ENCODE results near the gene OR4C6. TPM values are rescaled to one million over a fixed set of nuclear protein-coding genes. Genes with fewer than 3 reads are reported as not detected.

OR4C6 gene
- total RNA-seq, 1 donor from 2014 or later = not detected

DNA sequence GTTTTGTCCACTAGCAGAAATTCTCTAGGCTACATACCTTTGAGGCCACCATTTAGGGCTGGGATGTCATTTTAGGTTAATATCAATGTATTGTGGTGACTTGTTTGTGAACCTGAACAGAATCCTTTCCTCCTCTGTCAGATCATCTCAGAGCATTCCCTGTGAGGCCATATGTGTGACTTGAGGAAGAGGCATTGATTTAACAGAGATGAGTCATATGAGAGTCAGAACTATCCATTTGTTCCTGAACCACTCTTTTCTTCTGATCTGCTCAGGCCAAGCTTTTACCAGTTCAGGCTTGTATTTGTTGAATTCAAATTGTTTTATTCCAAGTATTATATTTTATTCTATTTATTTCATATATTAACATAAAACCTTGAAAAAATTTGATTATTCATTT, 6.9 kb upstream of the OR4C6 start:
- Mint-ChIP-seq H3K9me3 (ENCODE audit: unreplicated experiment) (peaks cover 25% of the 10 kb centered on the region), H3K4me3 (ENCODE audit: unreplicated experiment) (no peak overlapping the region), H3K36me3 (ENCODE audit: low read depth, unreplicated experiment) (peaks cover 3% of the 10 kb centered on the region), H3K27ac (ENCODE audit: unreplicated experiment) (no peak overlapping the region), H3K4me1 (ENCODE audit: unreplicated experiment) (no peaks in the 10 kb centered on the region), H3K27me3 (ENCODE audit: unreplicated experiment) (no peaks in the 10 kb centered on the region)
- no peak for DNase-seq (ENCODE audit: low spot score)
- TF ChIP-seq, protein P1, sequence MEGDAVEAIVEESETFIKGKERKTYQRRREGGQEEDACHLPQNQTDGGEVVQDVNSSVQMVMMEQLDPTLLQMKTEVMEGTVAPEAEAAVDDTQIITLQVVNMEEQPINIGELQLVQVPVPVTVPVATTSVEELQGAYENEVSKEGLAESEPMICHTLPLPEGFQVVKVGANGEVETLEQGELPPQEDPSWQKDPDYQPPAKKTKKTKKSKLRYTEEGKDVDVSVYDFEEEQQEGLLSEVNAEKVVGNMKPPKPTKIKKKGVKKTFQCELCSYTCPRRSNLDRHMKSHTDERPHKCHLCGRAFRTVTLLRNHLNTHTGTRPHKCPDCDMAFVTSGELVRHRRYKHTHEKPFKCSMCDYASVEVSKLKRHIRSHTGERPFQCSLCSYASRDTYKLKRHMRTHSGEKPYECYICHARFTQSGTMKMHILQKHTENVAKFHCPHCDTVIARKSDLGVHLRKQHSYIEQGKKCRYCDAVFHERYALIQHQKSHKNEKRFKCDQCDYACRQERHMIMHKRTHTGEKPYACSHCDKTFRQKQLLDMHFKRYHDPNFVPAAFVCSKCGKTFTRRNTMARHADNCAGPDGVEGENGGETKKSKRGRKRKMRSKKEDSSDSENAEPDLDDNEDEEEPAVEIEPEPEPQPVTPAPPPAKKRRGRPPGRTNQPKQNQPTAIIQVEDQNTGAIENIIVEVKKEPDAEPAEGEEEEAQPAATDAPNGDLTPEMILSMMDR (IDR thresholded peaks at IDR 0.05; ENCODE audit: unreplicated experiment) = no peak

DNA sequence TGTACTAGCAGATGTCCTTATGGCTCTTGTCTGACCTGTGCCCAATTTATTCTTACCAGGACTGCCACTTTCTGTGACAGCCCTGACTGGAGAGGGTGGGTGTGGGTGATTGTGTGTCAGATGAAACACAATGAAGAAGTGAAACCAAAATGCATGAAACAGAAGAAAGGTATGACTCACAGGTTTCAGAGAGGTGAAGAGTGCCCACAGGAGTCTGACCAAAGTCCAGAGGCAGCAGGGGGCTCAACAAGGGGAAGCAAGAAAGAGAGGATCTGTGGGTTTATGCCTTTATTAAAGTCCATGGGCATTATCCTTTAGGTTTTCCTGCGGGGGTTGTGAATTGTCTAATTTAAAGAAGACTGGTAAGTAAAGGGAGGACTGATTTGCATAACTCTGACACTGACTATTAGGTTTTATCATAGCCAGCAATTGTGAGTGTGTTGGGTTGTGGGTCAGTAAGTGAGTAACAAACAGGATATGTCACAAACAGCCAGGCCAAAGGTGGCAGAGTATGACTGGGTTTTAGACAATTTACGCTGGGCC, 3.9 kb upstream of the OR4C6 start:
- no peak for DNase-seq (ENCODE audit: low spot score)
- no peak overlapping the region for H3K27ac Mint-ChIP-seq (ENCODE audit: unreplicated experiment)
- no peak overlapping the region for H3K4me3 Mint-ChIP-seq (ENCODE audit: unreplicated experiment)
- H3K9me3 Mint-ChIP-seq (ENCODE audit: unreplicated experiment) = peaks cover 22% of the 10 kb centered on the region
- H3K27me3 Mint-ChIP-seq (ENCODE audit: unreplicated experiment) = no peaks in the 10 kb centered on the region
- TF ChIP-seq, protein P1 (IDR thresholded peaks at IDR 0.05; ENCODE audit: unreplicated experiment) = no peak
- peaks cover 3% of the 10 kb centered on the region for H3K36me3 Mint-ChIP-seq (ENCODE audit: low read depth, unreplicated experiment)
- no peaks in the 10 kb centered on the region for H3K4me1 Mint-ChIP-seq (ENCODE audit: unreplicated experiment)

DNA sequence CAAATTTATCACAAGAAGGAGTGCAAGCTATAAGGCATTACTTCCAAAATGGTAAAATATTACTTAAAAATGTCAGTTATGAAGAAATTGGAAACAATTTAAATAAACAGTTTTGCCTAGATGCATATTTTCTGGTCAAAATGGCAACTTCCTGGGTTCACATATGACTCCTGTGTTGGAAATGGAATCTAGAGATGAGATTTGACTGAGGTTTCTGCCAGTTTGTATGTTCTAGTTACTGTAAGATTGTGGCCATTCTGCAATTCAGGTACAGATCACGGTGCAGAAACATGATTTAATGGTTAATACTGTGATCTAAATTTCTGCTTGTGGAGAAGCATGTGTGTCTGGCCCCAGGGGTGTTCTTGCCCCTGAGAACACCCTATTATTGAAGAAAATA, 3.4 kb upstream of the OR4C6 start:
- Mint-ChIP-seq H3K36me3 (ENCODE audit: low read depth, unreplicated experiment) (peaks cover 3% of the 10 kb centered on the region), H3K27me3 (ENCODE audit: unreplicated experiment) (no peaks in the 10 kb centered on the region), H3K27ac (ENCODE audit: unreplicated experiment) (no peak overlapping the region), H3K9me3 (ENCODE audit: unreplicated experiment) (peaks cover 19% of the 10 kb centered on the region), H3K4me1 (ENCODE audit: unreplicated experiment) (no peaks in the 10 kb centered on the region), H3K4me3 (ENCODE audit: unreplicated experiment) (no peak overlapping the region)
- DNase-seq (ENCODE audit: low spot score) = no peak
- TF ChIP-seq, protein P1 (IDR thresholded peaks at IDR 0.05; ENCODE audit: unreplicated experiment) = no peak

DNA sequence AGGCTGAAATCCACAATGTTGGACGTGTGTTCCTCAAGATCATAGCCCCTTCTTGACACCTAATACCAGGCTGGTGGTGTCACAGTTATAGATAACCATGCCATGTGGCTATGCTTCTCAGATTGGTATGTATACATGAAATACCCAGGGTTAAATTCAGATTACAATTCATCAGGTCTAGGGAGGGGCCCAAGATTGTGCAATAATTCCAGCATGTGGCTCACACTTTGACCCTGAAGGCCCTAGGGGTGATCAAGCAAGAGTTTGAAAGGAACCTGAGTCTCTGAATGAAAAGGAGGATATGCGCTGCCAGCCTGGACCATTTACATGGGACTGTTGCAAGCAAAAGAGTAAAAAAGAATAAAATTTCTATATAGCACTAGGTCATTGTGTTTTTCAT, 7.4 kb downstream of the OR4C6 start:
- Mint-ChIP-seq H3K9me3 (ENCODE audit: unreplicated experiment) (peaks cover 18% of the 10 kb centered on the region), H3K4me3 (ENCODE audit: unreplicated experiment) (no peak overlapping the region), H3K36me3 (ENCODE audit: low read depth, unreplicated experiment) (no peaks in the 10 kb centered on the region)

DNA sequence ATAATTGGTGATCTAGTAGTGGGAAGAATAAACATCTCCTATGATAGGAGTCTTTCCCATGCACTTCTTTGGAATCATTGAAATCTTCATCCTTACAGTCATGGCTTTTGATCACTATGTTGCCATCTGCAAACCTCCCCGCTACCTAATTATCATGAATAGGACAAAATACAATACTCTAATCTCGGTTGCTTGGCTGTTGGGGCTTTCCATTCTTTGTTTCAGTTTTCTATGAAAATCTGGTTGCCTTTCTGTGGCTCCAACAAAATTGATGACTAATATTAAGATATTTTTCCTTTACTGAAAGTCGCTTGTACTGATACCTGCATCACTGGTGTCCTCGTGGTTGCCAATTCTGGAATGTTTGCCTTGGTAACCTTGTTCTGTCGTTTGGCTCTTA, 11.9 kb downstream of the OR4C6 start:
- no peak overlapping the region for H3K4me3 Mint-ChIP-seq (ENCODE audit: unreplicated experiment)
- H3K36me3 Mint-ChIP-seq (ENCODE audit: low read depth, unreplicated experiment) = no peaks in the 10 kb centered on the region
- no peaks in the 10 kb centered on the region for H3K27me3 Mint-ChIP-seq (ENCODE audit: unreplicated experiment)
- H3K4me1 Mint-ChIP-seq (ENCODE audit: unreplicated experiment) = no peaks in the 10 kb centered on the region
- H3K9me3 Mint-ChIP-seq (ENCODE audit: unreplicated experiment) = peaks cover 5% of the 10 kb centered on the region
- TF ChIP-seq, protein P1 (IDR thresholded peaks at IDR 0.05; ENCODE audit: unreplicated experiment) = no peak
- no peak for DNase-seq (ENCODE audit: low spot score)
- H3K27ac Mint-ChIP-seq (ENCODE audit: unreplicated experiment) = no peak overlapping the region

More for the DNA sequence above, 7.4 kb downstream of the OR4C6 start:
- no peak for DNase-seq (ENCODE audit: low spot score)
- Mint-ChIP-seq H3K27me3 (ENCODE audit: unreplicated experiment) (no peaks in the 10 kb centered on the region), H3K27ac (ENCODE audit: unreplicated experiment) (no peak overlapping the region), H3K4me1 (ENCODE audit: unreplicated experiment) (no peaks in the 10 kb centered on the region)
- TF ChIP-seq, protein P1 (IDR thresholded peaks at IDR 0.05; ENCODE audit: unreplicated experiment) = no peak
